Measurements from ENCODE around the gene FAM163A.

DNA sequence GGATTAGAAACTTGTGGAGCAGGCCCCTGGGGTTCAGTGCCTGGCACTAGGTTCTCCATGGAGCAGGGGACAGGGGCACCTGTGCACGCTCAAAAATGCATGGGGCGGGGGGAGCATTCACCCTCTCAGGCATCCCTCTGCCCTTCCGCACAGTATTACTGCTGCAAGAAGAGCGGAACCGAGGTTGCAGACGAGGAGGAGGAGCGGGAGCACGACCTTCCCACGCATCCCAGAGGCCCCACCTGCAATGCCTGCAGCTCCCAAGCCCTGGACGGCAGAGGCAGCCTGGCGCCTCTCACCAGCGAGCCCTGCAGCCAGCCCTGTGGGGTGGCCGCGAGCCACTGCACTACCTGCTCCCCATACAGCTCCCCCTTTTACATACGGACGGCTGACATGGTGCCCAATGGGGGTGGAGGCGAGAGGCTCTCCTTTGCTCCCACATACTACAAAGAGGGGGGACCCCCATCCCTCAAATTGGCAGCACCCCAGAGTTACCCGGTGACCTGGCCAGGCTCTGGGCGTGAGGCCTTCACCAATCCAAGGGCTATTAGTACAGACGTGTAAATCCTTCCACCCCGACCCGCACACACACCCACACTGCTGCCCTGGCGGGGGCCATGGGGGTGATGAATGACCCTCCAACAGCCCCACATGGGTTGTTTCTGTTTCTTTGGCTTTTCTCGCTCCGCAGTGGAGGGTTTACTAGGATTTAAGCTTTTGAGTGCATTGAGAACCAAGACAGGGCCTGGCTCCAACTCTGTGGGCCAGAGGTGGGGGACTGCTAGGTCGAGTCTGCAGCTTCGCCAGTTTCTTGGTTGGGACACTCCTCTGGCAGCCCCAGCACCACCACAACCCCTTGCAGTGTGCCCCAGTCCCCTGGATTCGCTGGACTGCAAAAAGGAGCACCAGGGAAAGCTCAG, 70.8 kb downstream of the FAM163A start:
- TF ChIP-seq, protein P1, sequence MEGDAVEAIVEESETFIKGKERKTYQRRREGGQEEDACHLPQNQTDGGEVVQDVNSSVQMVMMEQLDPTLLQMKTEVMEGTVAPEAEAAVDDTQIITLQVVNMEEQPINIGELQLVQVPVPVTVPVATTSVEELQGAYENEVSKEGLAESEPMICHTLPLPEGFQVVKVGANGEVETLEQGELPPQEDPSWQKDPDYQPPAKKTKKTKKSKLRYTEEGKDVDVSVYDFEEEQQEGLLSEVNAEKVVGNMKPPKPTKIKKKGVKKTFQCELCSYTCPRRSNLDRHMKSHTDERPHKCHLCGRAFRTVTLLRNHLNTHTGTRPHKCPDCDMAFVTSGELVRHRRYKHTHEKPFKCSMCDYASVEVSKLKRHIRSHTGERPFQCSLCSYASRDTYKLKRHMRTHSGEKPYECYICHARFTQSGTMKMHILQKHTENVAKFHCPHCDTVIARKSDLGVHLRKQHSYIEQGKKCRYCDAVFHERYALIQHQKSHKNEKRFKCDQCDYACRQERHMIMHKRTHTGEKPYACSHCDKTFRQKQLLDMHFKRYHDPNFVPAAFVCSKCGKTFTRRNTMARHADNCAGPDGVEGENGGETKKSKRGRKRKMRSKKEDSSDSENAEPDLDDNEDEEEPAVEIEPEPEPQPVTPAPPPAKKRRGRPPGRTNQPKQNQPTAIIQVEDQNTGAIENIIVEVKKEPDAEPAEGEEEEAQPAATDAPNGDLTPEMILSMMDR (conservative IDR thresholded peaks at IDR 0.05; ENCODE audit: low read length) = no peak
- no peak for TF ChIP-seq EZH2phosphoT487 (IDR thresholded peaks at IDR 0.05; ENCODE audit: borderline replicate concordance)
